HepG2 (cell line): ENCODE data around the gene PCDHGC5. TPM values are rescaled to one million over a fixed set of nuclear protein-coding genes. Genes with fewer than 3 reads are reported as not detected.

ENCODE experiments used
- ATAC-seq: fragments of 200-7000 bp; cut with Tn5 transposase; 3 replicates; pipeline ENCODE4 v1.9.1; 2020; ENCODE audit warnings: mild to moderate bottlenecking, moderate library complexity
- BruUV-seq: library from RNA; stranded (reverse); fragments of 400-500 nt; replicated peaks from 2 replicates; lab custom pipeline; 2021; lab: Mats Ljungman, UMichigan
- CTCF ChIA-PET: fragments of 300-600 bp; formaldehyde crosslinking; extraction: SDS; loops from one replicate; lab custom pipeline; 2021; ENCODE audit warnings: low total read pairs, inconsistent platforms, low intra/inter-chr PET ratio; lab: Yijun Ruan, JAX
- POLR2A ChIA-PET: fragments of 350-600 bp; sonication (Branson Sonifier 250); formaldehyde crosslinking; loops from one replicate; lab custom pipeline; 2020; ENCODE audit warnings: antibody characterized with exemption, inconsistent platforms; lab: Yijun Ruan, JAX
- DNase-seq: peaks from one replicate; pipeline ENCODE4 v3.0.0-alpha.2; 2015; ENCODE audit warnings: low spot score
- FAIRE-seq: peaks from 3 replicates; lab custom pipeline; 2011; peaks lifted over from hg19 to GRCh38; lab: Jason Lieb, UNC
- H2AFZ ChIP-seq: one replicate; pipeline ENCODE4 v1.6.1; 2011; ENCODE audit warnings: low read length, inconsistent platforms
- H3K27ac ChIP-seq: fragments of 300-600 bp; 3 replicates; pipeline ENCODE4 v1.8.0; 2011; ENCODE audit warnings: mixed run types, mild to moderate bottlenecking, mixed read lengths, low read length, inconsistent platforms; ENCODE audit not compliant: insufficient read depth; ENCODE audit errors: extremely low read length
- H3K27me3 ChIP-seq, 2 experiments: fragments of 200-600 bp in 1 of 2; 2 replicates in 1 of 2; 3 replicates in 1 of 2; pipeline versions ENCODE4 v1.6.0 to v1.8.0; 2011; ENCODE audit warnings: low read length in 2 of 2, mild to moderate bottlenecking in 2 of 2, moderate library complexity in 2 of 2, inconsistent platforms in 1 of 2; ENCODE audit not compliant: insufficient read depth in 2 of 2, control insufficient read depth in 1 of 2
- H3K36me3 ChIP-seq, 2 experiments: fragments of 200-600 bp in 1 of 2; replicated peaks in 1 of 2; 2 replicates in 1 of 2; 3 replicates in 1 of 2; pipeline versions ENCODE4 v1.5.1 to v1.8.0; 2011; ENCODE audit warnings: low read length in 2 of 2, inconsistent platforms in 1 of 2; ENCODE audit not compliant: insufficient read depth in 2 of 2, control insufficient read depth in 1 of 2
- H3K4me1 ChIP-seq: 2 replicates; pipeline ENCODE4 v1.5.1; 2012; ENCODE audit warnings: low read length, inconsistent platforms; ENCODE audit not compliant: insufficient read depth
- H3K4me2 ChIP-seq: 2 replicates; pipeline ENCODE4 v1.6.0; 2011; ENCODE audit warnings: low read depth, low read length, inconsistent platforms
- H3K4me3 ChIP-seq, 3 experiments: fragments of 200-600 bp in 1 of 3; sonication (generic), shearing (Covaris generic) in 1 of 3; replicated peaks in 1 of 3; 2 replicates each; pipeline ENCODE4 v1.5.1; 2011 to 2016; ENCODE audit warnings: low read length in 3 of 3, inconsistent platforms in 2 of 3, low read depth in 2 of 3, mild to moderate bottlenecking in 2 of 3, control low read depth in 1 of 3, mixed read lengths in 1 of 3; ENCODE audit not compliant: insufficient read depth in 1 of 3
- H3K79me2 ChIP-seq: one replicate; pipeline ENCODE4 v1.6.1; 2011; ENCODE audit warnings: low read length, inconsistent platforms; ENCODE audit not compliant: insufficient read depth
- H3K9ac ChIP-seq: 2 replicates; pipeline ENCODE4 v1.6.0; 2011; ENCODE audit warnings: mild to moderate bottlenecking, low read depth, low read length, inconsistent platforms; ENCODE audit not compliant: insufficient read depth
- H3K9me3 ChIP-seq: 2 replicates; pipeline ENCODE4 v1.5.1; 2012; ENCODE audit warnings: mild to moderate bottlenecking, low read length
- H4K20me1 ChIP-seq: 2 replicates; pipeline ENCODE4 v1.6.0; 2011; ENCODE audit warnings: inconsistent platforms, mild to moderate bottlenecking, low read length, moderate library complexity; ENCODE audit not compliant: insufficient read depth
- CHD4 ChIP-seq: fragments of 200-600 bp; sonication (generic); IDR thresholded peaks from 2 replicates; pipeline ENCODE4 v1.7.0; 2017; ENCODE audit warnings: mild to moderate bottlenecking, low read length, borderline replicate concordance
- ETS1 ChIP-seq: sonication (generic); formaldehyde crosslinking; IDR thresholded peaks from 2 replicates; pipeline ENCODE4 v1.4.0; 2020; ENCODE audit warnings: missing genetic modification reagents
- GATA4 ChIP-seq: sonication (generic); IDR thresholded peaks from 2 replicates; pipeline ENCODE4 v1.6.1; 2016; ENCODE audit warnings: antibody characterized with exemption, low read depth, borderline replicate concordance
- KDM5A ChIP-seq: fragments of 200-600 bp; sonication (generic); IDR thresholded peaks from 2 replicates; pipeline ENCODE4 v1.7.0; 2018; ENCODE audit warnings: antibody characterized with exemption, mild to moderate bottlenecking, low read length, borderline replicate concordance
- NFE2L2 ChIP-seq: fragments of 150-350 bp; IDR thresholded peaks from 2 replicates; pipeline ENCODE4 v1.6.1; 2014; ENCODE audit warnings: low read length
- STAG1 ChIP-seq: sonication (generic); formaldehyde crosslinking; IDR thresholded peaks from 2 replicates; pipeline ENCODE4 v1.4.0; 2020; ENCODE audit warnings: missing genetic modification reagents
- TRIM22 ChIP-seq: fragments of 450-650 bp; IDR thresholded peaks from 2 replicates; pipeline ENCODE4 v1.6.1; 2017
- ZNF20 ChIP-seq: sonication (generic); formaldehyde crosslinking; IDR thresholded peaks from 2 replicates; pipeline ENCODE4 v1.4.0; 2020; ENCODE audit warnings: mild to moderate bottlenecking, moderate library complexity, missing genetic modification reagents
- ZNF577 ChIP-seq: sonication (generic); formaldehyde crosslinking; IDR thresholded peaks from 2 replicates; pipeline ENCODE4 v1.4.0; 2020; ENCODE audit warnings: mild to moderate bottlenecking, low read depth, missing genetic modification reagents, borderline replicate concordance
- WGBS: methylation state at CpG from one replicate; pipeline ENCODE4 v1.1.6; 2017; ENCODE audit warnings: low lambda C conversion rate; 5-methylcytosine and 5-hydroxymethylcytosine counted together
- in situ Hi-C: cut with HindIII; loops from 2 replicates; pipeline ENCODE4 v1.10.0; 2017; ENCODE audit warnings: low pct_unique_long_range_greater_than_20kb; ENCODE audit not compliant: extremely low pct_ligation_motif_present
- intact Hi-C: fragments of 100-400 bp; cut with micrococcal nuclease; formaldehyde crosslinking; loops from one replicate; pipeline ENCODE4 v1.10.0; 2022; ENCODE audit not compliant: unreplicated experiment
- polyA plus RNA-seq, 8 experiments: library from polyadenylated mRNA; depleted of rRNA in 3 of 8; stranded (reverse) in 7 of 8; unstranded in 1 of 8; fragments of >200 nt; fragmentation: Illumina TruSeq in 4 of 8; extraction: Trizol in 4 of 8; gene quantifications; 2 replicates each; pipeline versions ENCODE4 v1.2.1 to v1.2.3, GENCODE V29; 2011 to 2016; ENCODE audit warnings: low read depth in 4 of 8, missing spikeins in 1 of 8, mixed read lengths in 1 of 8; ENCODE audit not compliant: insufficient read depth in 1 of 8
- total RNA-seq, 5 experiments: library from RNA; depleted of rRNA; stranded (reverse); fragments of >200 nt; fragmentation: Illumina TruSeq; extraction: Trizol; gene quantifications; 2 replicates each; pipeline ENCODE4 v1.2.3, GENCODE V29; 2016; ENCODE audit warnings: low read depth in 1 of 5

The PCDHGC5 gene
- total and polyA plus RNA-seq, 2 of the 13 experiments (the other 11 are each of a cell fraction or from before 2014, with no cell fraction given) = 0.03 TPM; not detected in 1

- Histone ChIP-seq H4K20me1 (no peaks in the 10 kb centered on the region), H3K4me2 (no peak overlapping the region), H2AFZ (no peak overlapping the region), H3K27me3 (no peaks in the 10 kb centered on the region), H3K9ac (no peak overlapping the region), H3K36me3 (peaks cover 14 to 58% of the 10 kb centered on the region in 2 experiments), H3K4me3 (no peak overlapping the region), H3K9me3 (no peaks in the 10 kb centered on the region), H3K27ac (no peak overlapping the region), H3K4me1 (no peaks in the 10 kb centered on the region), H3K79me2 (no peaks in the 10 kb centered on the region)
- FAIRE-seq = no peak
- ChIA-PET CTCF (no interaction called here), POLR2A (no interaction called here)
- ATAC-seq = no peak
- DNase-seq = no peak
- TF ChIP-seq NFE2L2 (no peak), GATA4 (no peak), TRIM22 (no peak), ETS1 (CRISPR knock-in tag) (no peak), CHD4 (no peak), ZNF577 (CRISPR knock-in tag) (no peak), ZNF20 (CRISPR knock-in tag) (no peak), STAG1 (CRISPR knock-in tag) (no peak), KDM5A (no peak)
- in situ Hi-C loops = no loop called here
- BruUV-seq = TSS peak; percentile 36
- 98% methylated on average over 3 of the region's 3 CpGs for WGBS
- intact Hi-C loops = no loop called here
These were observed 26.3 kb downstream of the PCDHGC5 start for GRCh38 chr5:141515141-141515540.
